HepG2 (cell line): ENCODE data around the gene ARL4C. TPM values are rescaled to one million over a fixed set of nuclear protein-coding genes. Genes with fewer than 3 reads are reported as not detected.
A peak's percentile ranks its signal among the peaks of the same experiment; 100 is the strongest.

Experiments used
- FOXA1 ChIP-seq, 2 experiments: fragments of 450-650 bp in 1 of 2; sonication (generic) in 1 of 2; formaldehyde crosslinking in 1 of 2; IDR thresholded peaks; 2 replicates each; pipeline versions ENCODE4 v1.4.0 to v1.6.1; 2016 to 2020; ENCODE audit warnings: missing genetic modification reagents in 1 of 2
- IKZF1 ChIP-seq: fragments of 450-650 bp; IDR thresholded peaks from 2 replicates; pipeline ENCODE4 v1.7.1; 2016
- KMT2A ChIP-seq: sonication (generic); formaldehyde crosslinking; IDR thresholded peaks from 2 replicates; pipeline ENCODE4 v1.4.0; 2020; ENCODE audit warnings: missing genetic modification reagents
- MTF1 ChIP-seq: sonication (generic); formaldehyde crosslinking; IDR thresholded peaks from 2 replicates; pipeline ENCODE4 v1.5.0; 2020; ENCODE audit warnings: missing genetic modification reagents
- NR2F1 ChIP-seq, 2 experiments: fragments of 450-650 bp in 1 of 2; formaldehyde crosslinking in 1 of 2; IDR thresholded peaks; 2 replicates each; pipeline versions ENCODE4 v1.5.0 to v1.6.1; 2016 to 2020; ENCODE audit warnings: mild to moderate bottlenecking in 1 of 2, missing compliant biosample characterization in 1 of 2, missing genetic modification reagents in 1 of 2, moderate library complexity in 1 of 2
- SMC3 ChIP-seq: IDR thresholded peaks from 2 replicates; pipeline ENCODE4 v1.6.1; 2011; ENCODE audit warnings: low read length, improper control_type of control experiment
- ZNF550 ChIP-seq: sonication (generic); formaldehyde crosslinking; IDR thresholded peaks from 2 replicates; pipeline ENCODE4 v1.4.0; 2020; ENCODE audit warnings: mild to moderate bottlenecking, missing genetic modification reagents, borderline replicate concordance
- polyA plus RNA-seq, 8 experiments: library from polyadenylated mRNA; depleted of rRNA in 3 of 8; stranded (reverse) in 7 of 8; unstranded in 1 of 8; fragments of >200 nt; fragmentation: Illumina TruSeq in 4 of 8; extraction: Trizol in 4 of 8; gene quantifications; 2 replicates each; pipeline versions ENCODE4 v1.2.1 to v1.2.3, GENCODE V29; 2011 to 2016; ENCODE audit warnings: low read depth in 4 of 8, missing spikeins in 1 of 8, mixed read lengths in 1 of 8; ENCODE audit not compliant: insufficient read depth in 1 of 8
- total RNA-seq, 5 experiments: library from RNA; depleted of rRNA; stranded (reverse); fragments of >200 nt; fragmentation: Illumina TruSeq; extraction: Trizol; gene quantifications; 2 replicates each; pipeline ENCODE4 v1.2.3, GENCODE V29; 2016; ENCODE audit warnings: low read depth in 1 of 5
- TF ChIP-seq, protein P1 (sequence below): sonication (generic); formaldehyde crosslinking; IDR thresholded peaks from 2 replicates; pipeline ENCODE4 v1.4.0; 2020; ENCODE audit warnings: mild to moderate bottlenecking, missing genetic modification reagents, borderline replicate concordance
- TF ChIP-seq, protein P2 (sequence below): sonication (generic); formaldehyde crosslinking; IDR thresholded peaks from 2 replicates; pipeline ENCODE4 v1.5.0; 2020; ENCODE audit warnings: mild to moderate bottlenecking, missing genetic modification reagents

The ARL4C gene
- total and polyA plus RNA-seq, 2 of the 13 experiments (the other 11 are each of a cell fraction or from before 2014, with no cell fraction given): 0.07 to 0.15 TPM

DNA sequence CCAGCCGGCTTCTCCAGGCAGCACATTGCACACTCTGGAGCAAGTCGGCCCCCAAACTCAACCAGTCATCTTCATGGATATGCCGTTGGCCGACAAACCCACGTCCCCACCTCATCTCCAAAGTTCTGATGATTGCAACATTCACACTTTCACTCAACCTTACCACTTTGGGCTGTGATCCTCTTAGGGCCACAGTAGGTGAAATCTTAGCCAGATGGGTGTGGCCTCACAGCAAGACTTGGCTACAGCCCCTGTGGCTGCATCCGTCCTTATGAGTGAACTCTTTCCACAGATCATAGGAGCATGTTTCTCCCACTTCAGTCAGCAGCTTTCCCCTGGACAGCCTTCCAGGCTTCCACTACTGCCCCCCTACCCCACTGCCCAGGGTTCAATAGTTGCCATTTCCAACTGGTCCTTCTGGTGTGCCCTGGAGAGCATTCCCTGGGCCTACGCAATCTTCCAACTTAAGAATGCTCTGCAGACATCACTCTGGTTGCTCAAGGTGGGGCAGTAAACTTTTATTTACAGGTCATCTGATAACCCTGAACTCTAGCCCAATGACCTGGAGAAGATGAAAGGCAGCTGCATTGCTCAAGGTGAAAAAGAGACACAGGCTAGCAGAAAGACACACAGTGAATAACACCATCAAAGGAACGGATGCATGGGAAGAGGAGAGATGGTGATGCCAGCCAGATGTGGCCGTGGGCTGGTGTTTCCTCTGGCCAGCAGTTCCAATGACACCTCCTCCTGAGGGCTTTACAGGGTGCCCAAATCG is 34.5 kb downstream of the ARL4C start (continued):
- TF ChIP-seq, protein P1, sequence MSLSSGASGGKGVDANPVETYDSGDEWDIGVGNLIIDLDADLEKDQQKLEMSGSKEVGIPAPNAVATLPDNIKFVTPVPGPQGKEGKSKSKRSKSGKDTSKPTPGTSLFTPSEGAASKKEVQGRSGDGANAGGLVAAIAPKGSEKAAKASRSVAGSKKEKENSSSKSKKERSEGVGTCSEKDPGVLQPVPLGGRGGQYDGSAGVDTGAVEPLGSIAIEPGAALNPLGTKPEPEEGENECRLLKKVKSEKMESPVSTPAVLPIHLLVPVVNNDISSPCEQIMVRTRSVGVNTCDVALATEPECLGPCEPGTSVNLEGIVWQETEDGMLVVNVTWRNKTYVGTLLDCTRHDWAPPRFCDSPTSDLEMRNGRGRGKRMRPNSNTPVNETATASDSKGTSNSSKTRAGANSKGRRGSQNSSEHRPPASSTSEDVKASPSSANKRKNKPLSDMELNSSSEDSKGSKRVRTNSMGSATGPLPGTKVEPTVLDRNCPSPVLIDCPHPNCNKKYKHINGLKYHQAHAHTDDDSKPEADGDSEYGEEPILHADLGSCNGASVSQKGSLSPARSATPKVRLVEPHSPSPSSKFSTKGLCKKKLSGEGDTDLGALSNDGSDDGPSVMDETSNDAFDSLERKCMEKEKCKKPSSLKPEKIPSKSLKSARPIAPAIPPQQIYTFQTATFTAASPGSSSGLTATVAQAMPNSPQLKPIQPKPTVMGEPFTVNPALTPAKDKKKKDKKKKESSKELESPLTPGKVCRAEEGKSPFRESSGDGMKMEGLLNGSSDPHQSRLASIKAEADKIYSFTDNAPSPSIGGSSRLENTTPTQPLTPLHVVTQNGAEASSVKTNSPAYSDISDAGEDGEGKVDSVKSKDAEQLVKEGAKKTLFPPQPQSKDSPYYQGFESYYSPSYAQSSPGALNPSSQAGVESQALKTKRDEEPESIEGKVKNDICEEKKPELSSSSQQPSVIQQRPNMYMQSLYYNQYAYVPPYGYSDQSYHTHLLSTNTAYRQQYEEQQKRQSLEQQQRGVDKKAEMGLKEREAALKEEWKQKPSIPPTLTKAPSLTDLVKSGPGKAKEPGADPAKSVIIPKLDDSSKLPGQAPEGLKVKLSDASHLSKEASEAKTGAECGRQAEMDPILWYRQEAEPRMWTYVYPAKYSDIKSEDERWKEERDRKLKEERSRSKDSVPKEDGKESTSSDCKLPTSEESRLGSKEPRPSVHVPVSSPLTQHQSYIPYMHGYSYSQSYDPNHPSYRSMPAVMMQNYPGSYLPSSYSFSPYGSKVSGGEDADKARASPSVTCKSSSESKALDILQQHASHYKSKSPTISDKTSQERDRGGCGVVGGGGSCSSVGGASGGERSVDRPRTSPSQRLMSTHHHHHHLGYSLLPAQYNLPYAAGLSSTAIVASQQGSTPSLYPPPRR (CRISPR knock-in tag): no peak
- no peak for TF ChIP-seq ZNF550 (CRISPR knock-in tag)
- TF ChIP-seq KMT2A (CRISPR knock-in tag): no peak
- no peak for TF ChIP-seq IKZF1
- TF ChIP-seq MTF1 (CRISPR knock-in tag): no peak
- TF ChIP-seq, protein P2, sequence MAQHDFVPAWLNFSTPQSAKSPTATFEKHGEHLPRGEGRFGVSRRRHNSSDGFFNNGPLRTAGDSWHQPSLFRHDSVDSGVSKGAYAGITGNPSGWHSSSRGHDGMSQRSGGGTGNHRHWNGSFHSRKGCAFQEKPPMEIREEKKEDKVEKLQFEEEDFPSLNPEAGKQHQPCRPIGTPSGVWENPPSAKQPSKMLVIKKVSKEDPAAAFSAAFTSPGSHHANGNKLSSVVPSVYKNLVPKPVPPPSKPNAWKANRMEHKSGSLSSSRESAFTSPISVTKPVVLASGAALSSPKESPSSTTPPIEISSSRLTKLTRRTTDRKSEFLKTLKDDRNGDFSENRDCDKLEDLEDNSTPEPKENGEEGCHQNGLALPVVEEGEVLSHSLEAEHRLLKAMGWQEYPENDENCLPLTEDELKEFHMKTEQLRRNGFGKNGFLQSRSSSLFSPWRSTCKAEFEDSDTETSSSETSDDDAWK (CRISPR knock-in tag): no peak
- TF ChIP-seq NR2F1 (CRISPR knock-in tag; IDR thresholded peaks at IDR 0.05): peak in 1 of 2 experiments; percentile 78; a peak in 2 of 4 replicates
- TF ChIP-seq FOXA1 (IDR thresholded peaks at IDR 0.05): no peak
- TF ChIP-seq FOXA1 (CRISPR knock-in tag; IDR thresholded peaks at IDR 0.05): peak; percentile 65
- no peak for TF ChIP-seq SMC3
